ENCODE measurements around the gene ASCL3. TPM values are rescaled to one million over a fixed set of nuclear protein-coding genes. Genes with fewer than 3 reads are reported as not detected.

Gene ASCL3
- total and polyA plus RNA-seq, 4 donors = not detected

DNA sequence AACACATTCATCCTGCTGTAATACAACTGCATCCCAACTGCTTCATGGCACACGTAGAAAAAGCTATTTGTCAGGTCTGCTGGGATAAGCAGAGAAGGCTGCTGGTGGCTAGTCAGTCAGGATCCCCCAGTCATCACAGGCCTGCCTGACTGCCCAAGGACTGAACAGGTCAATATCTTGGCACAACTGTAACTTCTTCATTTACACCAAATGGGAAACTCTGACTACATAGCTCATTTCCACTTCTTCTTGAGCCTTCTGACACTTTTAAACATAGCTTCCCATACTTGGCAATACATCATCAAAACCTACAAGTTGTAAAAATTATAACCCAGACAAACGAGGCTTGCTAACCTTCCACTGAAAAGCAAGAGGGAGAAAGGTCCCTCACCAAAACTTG lies 18.6 kb upstream of the ASCL3 start:
- DNase-seq = no peak
- Histone ChIP-seq H3K36me3 (ENCODE audit: control insufficient read depth in 1 of 2, insufficient read depth in 2 of 2, low read length in 1 of 2) (no peaks in the 10 kb centered on the region), H3K4me3 (ENCODE audit: low read length in 2 of 2) (no peak overlapping the region), H3K9me3 (ENCODE audit: control insufficient read depth, low read length) (no peaks in the 10 kb centered on the region), H3K27ac (ENCODE audit: low read depth in 1 of 2, low read length in 2 of 2) (no peak overlapping the region), H3K27me3 (ENCODE audit: control insufficient read depth in 1 of 2, insufficient read depth in 2 of 2, low read length in 1 of 2) (no peaks in the 10 kb centered on the region), H3K4me1 (ENCODE audit: control insufficient read depth in 1 of 2, insufficient read depth in 2 of 2, low read length in 2 of 2) (peaks cover 0 to 5% of the 10 kb centered on the region in 2 donors)
- intact Hi-C loops (cut with DNase I) = loop anchor here (5.0 to 10.0 kb wide), 3 partner anchors 44 to 277 kb away; partner anchors contain the start of genes RPL27A (in 1 of the 2) and TRIM66 (in 1 of the 2)
- ATAC-seq (ENCODE audit: low FRiP score) = no peak
- WGBS, 2 donors = 44% methylated on average over 2 of the region's 2 CpGs

DNA sequence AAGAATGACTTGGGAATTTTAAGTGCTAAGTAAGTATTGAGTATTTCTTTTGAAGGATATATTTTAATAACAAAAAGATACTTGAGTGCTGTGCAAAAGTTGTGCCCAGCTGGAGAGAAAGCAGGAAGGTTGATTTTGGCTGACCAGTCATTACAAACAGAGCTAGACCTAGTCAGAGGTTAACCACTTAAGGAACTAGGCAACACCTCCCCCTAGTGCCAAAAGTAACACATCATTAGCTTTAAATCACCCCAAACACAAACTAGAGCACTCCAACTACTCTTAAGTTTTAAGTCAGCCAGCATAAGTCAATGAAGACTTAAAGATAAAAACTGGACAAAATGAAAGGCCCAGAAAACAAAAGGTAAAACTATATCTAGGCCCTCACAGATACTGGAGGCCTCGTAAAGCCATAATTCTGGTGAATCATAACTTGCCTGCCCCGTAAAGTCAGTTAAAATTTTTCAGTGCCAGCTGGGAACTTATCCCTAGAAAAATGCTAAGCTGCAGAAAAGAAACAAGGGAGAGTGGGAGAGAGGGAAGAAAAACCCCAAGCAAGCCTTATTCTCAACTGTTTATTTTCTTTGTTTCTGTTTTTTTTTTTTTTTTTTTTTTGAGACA lies 16.8 kb upstream of the ASCL3 start:
- WGBS, 2 donors = 2% methylated on average over 2 of the region's 2 CpGs
- ATAC-seq (ENCODE audit: low FRiP score) (no peak), DNase-seq (no peak)
- H3K4me3 ChIP-seq (ENCODE audit: low read length in 2 of 2) = no peak overlapping the region
- intact Hi-C loops (cut with DNase I) = loop anchor here (2.0 to 10.0 kb wide), 5 partner anchors 42 to 275 kb away; partner anchors contain the start of genes RPL27A (in 1 of the 2) and TRIM66 (in 1 of the 2)
- peaks cover 0 to 5% of the 10 kb centered on the region in 2 donors for H3K4me1 ChIP-seq (ENCODE audit: control insufficient read depth in 1 of 2, insufficient read depth in 2 of 2, low read length in 2 of 2)
- H3K27ac ChIP-seq (ENCODE audit: low read depth in 1 of 2, low read length in 2 of 2) = no peak overlapping the region
- no peaks in the 10 kb centered on the region for H3K9me3 ChIP-seq (ENCODE audit: control insufficient read depth, low read length)
- H3K36me3 ChIP-seq (ENCODE audit: control insufficient read depth in 1 of 2, insufficient read depth in 2 of 2, low read length in 1 of 2) = peaks cover 0 to 5% of the 10 kb centered on the region in 2 donors
- H3K27me3 ChIP-seq (ENCODE audit: control insufficient read depth in 1 of 2, insufficient read depth in 2 of 2, low read length in 1 of 2) = no peaks in the 10 kb centered on the region

DNA sequence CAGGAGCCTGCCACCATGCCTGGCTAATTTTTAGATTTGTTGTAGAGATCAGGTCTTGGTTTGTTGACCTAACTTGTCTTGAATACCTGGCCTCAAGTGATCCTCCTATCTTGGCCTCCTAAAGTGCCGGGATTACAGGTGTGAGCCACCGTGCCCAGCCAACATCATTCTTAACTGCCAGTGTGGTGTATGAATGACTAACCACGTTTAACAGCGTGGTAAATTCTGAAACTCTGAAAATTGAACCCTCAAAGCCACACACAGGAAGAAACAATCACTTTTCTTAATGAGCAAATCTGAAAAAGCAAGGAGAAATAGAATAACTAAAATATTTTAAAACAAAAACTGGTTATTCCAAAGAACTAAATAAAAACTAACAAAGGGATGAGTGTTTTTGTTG lies 14.0 kb upstream of the ASCL3 start:
- no peaks in the 10 kb centered on the region for H3K9me3 ChIP-seq (ENCODE audit: control insufficient read depth, low read length)
- intact Hi-C loops (cut with DNase I) = loop anchor here in 1 of 2 donors (10.0 kb wide), 1 partner anchor 142 kb away; a partner anchor contains a TSS

DNA sequence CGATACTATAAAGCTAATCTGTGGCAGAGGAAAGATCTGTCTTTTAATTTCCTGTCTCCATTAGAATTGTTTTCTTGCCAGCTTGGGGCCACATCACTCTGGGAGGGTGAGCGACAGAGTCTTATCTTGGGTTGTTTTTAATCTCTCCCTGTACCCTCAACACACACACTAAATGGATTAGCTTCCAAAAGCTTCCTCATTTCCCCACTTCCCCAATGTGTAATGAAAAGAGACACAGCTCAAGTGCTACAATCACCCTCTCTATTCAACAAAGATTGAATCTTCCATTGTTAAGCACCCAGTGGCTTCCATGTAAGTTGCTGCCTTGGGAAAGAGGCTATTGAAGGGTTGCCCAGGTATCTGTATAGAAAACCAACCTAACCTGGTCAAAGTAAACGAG lies 6.1 kb upstream of the ASCL3 start:
- H3K36me3 ChIP-seq (ENCODE audit: control insufficient read depth in 1 of 2, insufficient read depth in 2 of 2, low read length in 1 of 2) = peaks cover 4 to 11% of the 10 kb centered on the region in 2 donors
- H3K4me1 ChIP-seq (ENCODE audit: control insufficient read depth in 1 of 2, insufficient read depth in 2 of 2, low read length in 2 of 2) = no peaks in the 10 kb centered on the region
- H3K4me3 ChIP-seq (ENCODE audit: low read length in 2 of 2) = no peak overlapping the region
- H3K27me3 ChIP-seq (ENCODE audit: control insufficient read depth in 1 of 2, insufficient read depth in 2 of 2, low read length in 1 of 2) = no peaks in the 10 kb centered on the region
- WGBS, 2 donors = 77 to 82% methylated on average over 3 of the region's 3 CpGs
- H3K27ac ChIP-seq (ENCODE audit: low read depth in 1 of 2, low read length in 2 of 2) = no peak overlapping the region
- intact Hi-C loops (cut with DNase I) = no loop called here
- DNase-seq = no peak
- ATAC-seq (ENCODE audit: low FRiP score) = no peak
- no peaks in the 10 kb centered on the region for H3K9me3 ChIP-seq (ENCODE audit: control insufficient read depth, low read length)

More for the DNA sequence above, 14.0 kb upstream of the ASCL3 start:
- H3K4me1 ChIP-seq (ENCODE audit: control insufficient read depth in 1 of 2, insufficient read depth in 2 of 2, low read length in 2 of 2) = no peaks in the 10 kb centered on the region
- peaks cover 2 to 5% of the 10 kb centered on the region in 2 donors for H3K36me3 ChIP-seq (ENCODE audit: control insufficient read depth in 1 of 2, insufficient read depth in 2 of 2, low read length in 1 of 2)
- WGBS, 2 donors = 87 to 91% methylated on average over 4 of the region's 4 CpGs
- ATAC-seq (ENCODE audit: low FRiP score) = no peak
- DNase-seq = no peak
- H3K27me3 ChIP-seq (ENCODE audit: control insufficient read depth in 1 of 2, insufficient read depth in 2 of 2, low read length in 1 of 2) = no peaks in the 10 kb centered on the region
- no peak overlapping the region for H3K27ac ChIP-seq (ENCODE audit: low read depth in 1 of 2, low read length in 2 of 2)
- H3K4me3 ChIP-seq (ENCODE audit: low read length in 2 of 2) = no peak overlapping the region

DNA sequence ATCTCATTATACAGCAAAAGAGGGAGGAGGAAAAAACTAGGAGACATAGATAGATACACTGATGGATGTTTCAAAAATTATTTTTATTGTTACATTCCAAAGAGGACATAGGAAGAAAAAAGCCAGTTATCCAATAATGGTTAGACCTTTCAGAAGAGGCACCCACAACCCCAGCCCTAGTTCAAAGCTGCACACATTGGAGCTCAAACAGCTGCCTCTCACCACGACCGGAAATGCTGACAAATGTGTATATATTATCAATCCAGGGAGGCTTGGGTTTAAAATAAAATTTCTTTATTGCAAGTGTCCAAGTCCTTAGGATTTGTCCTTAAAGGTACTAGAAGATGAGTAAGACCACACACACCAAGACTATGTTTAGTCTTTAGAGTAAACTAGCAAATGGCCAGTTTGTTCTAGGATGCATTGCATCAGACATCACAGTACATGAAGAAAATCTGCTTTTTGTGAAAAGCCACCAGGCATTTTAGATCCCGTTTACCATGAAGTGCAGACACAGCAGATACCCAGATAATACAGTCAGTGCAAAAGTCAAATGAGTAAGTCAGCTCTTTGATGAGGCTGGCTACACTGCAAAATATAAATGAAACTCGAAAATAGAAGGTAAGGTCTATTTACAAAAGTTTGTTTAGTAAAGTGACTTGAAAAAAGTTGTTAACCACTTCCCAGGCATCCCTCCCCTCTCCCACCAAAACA lies 4.6 kb upstream of the ASCL3 start:
- H3K4me1 ChIP-seq (ENCODE audit: control insufficient read depth in 1 of 2, insufficient read depth in 2 of 2, low read length in 2 of 2) = no peaks in the 10 kb centered on the region
- no peak for ATAC-seq (ENCODE audit: low FRiP score)
- intact Hi-C loops (cut with DNase I) = no loop called here
- H3K4me3 ChIP-seq (ENCODE audit: low read length in 2 of 2) = no peak overlapping the region
- peaks cover 2 to 11% of the 10 kb centered on the region in 2 donors for H3K36me3 ChIP-seq (ENCODE audit: control insufficient read depth in 1 of 2, insufficient read depth in 2 of 2, low read length in 1 of 2)
- H3K27ac ChIP-seq (ENCODE audit: low read depth in 1 of 2, low read length in 2 of 2) = no peak overlapping the region
- H3K9me3 ChIP-seq (ENCODE audit: control insufficient read depth, low read length) = no peaks in the 10 kb centered on the region
- no peaks in the 10 kb centered on the region for H3K27me3 ChIP-seq (ENCODE audit: control insufficient read depth in 1 of 2, insufficient read depth in 2 of 2, low read length in 1 of 2)
- DNase-seq = no peak
- WGBS, 2 donors = 81 to 82% methylated on average over 4 of the region's 4 CpGs

DNA sequence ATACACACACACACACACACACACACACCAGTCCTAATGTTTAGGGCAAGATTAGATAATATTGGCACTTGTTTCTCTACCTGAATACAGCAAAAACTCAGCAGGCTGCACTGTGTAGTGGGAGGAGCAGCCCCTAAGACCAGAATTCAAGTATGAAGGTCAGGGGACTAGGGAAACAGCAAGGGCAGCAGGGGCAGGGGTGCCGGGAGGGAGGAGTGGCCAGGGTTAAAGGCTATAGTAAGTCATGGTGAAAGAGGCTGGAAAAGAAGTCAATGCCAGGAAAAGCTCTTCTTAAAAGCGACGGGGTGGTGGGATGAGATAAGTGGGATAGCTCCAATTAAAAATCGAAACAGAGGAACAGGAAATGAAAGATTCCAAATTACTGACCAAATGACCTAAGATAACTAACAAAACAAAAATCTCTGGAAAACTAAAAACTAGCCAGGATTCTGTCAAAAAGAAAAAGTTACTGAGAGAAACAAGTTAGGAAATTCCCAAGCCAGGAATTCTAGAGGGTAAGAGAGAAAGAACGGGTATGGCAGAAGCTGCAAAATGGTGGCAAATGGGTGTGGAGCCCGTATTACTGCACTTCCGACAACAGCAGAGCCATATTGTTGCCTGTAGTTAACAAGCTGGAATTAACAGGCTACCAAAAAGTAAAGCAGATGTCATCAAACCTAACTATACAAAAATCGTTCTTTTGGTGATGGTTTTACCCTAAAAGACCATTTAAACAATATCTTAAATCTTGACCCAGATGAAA lies 1.3 kb downstream of the ASCL3 start:
- intact Hi-C loops (cut with DNase I) = no loop called here
- H3K4me3 ChIP-seq (ENCODE audit: low read length in 2 of 2) = no peak overlapping the region
- no peaks in the 10 kb centered on the region for H3K4me1 ChIP-seq (ENCODE audit: control insufficient read depth in 1 of 2, insufficient read depth in 2 of 2, low read length in 2 of 2)
- H3K36me3 ChIP-seq (ENCODE audit: control insufficient read depth in 1 of 2, insufficient read depth in 2 of 2, low read length in 1 of 2) = no peaks in the 10 kb centered on the region
- no peak overlapping the region for H3K27ac ChIP-seq (ENCODE audit: low read depth in 1 of 2, low read length in 2 of 2)
- no peaks in the 10 kb centered on the region for H3K27me3 ChIP-seq (ENCODE audit: control insufficient read depth in 1 of 2, insufficient read depth in 2 of 2, low read length in 1 of 2)
- WGBS, 2 donors = 46 to 51% methylated on average over 8 of the region's 8 CpGs
- ATAC-seq (ENCODE audit: low FRiP score) (no peak), DNase-seq (peak in 1 of 2 donors; percentile 16)
- H3K9me3 ChIP-seq (ENCODE audit: control insufficient read depth, low read length) = no peaks in the 10 kb centered on the region

DNA sequence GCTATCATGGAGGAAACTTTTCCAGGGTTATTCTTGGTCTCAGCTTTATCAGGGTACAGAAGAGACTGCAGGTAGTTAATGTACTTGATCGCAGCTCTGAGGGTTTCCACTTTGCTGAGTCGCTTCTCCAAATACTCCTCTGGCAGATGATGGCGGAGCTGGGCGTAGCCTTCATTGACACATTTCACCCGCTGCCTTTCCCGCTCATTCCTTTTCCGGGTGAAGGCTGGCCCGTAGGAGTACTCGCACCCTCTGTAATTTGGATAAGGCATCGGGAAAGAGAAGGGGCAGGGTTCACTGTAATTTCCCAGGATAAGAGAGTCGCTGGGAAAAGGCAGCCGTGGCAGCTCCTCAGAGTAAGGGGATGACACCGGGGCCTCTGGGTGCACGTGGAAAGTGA lies 5.2 kb downstream of the ASCL3 start:
- Histone ChIP-seq H3K36me3 (ENCODE audit: control insufficient read depth in 1 of 2, insufficient read depth in 2 of 2, low read length in 1 of 2) (no peaks in the 10 kb centered on the region), H3K4me1 (ENCODE audit: control insufficient read depth in 1 of 2, insufficient read depth in 2 of 2, low read length in 2 of 2) (no peaks in the 10 kb centered on the region), H3K9me3 (ENCODE audit: control insufficient read depth, low read length) (no peaks in the 10 kb centered on the region), H3K27ac (ENCODE audit: low read depth in 1 of 2, low read length in 2 of 2) (no peak overlapping the region), H3K4me3 (ENCODE audit: low read length in 2 of 2) (no peak overlapping the region), H3K27me3 (ENCODE audit: control insufficient read depth in 1 of 2, insufficient read depth in 2 of 2, low read length in 1 of 2) (no peaks in the 10 kb centered on the region)
- ATAC-seq (ENCODE audit: low FRiP score) = no peak
- 84 to 89% methylated on average over 14 of the region's 14 CpGs for WGBS, 2 donors
- DNase-seq = no peak
- intact Hi-C loops (cut with DNase I) = no loop called here

DNA sequence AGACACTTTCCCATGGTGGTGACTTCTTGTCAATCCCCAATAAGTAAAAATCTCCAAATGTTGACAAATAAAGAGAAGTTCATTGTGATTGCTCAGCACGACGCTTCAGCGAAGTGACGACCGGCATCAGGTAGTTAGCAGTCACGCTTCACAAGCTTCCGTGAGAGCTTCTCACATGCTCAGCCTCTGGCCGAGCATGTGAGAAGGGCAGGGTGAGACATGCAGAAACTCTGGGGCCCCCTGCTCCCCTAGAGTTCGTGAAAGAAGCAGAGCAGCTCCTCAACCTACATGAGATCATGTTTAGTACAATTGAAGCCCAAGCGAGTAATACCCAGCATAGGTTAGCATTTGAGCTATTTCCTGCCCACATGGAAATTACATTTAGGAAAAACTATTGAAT lies 5.7 kb downstream of the ASCL3 start:
- H3K4me1 ChIP-seq (ENCODE audit: control insufficient read depth in 1 of 2, insufficient read depth in 2 of 2, low read length in 2 of 2) = no peaks in the 10 kb centered on the region
- no peaks in the 10 kb centered on the region for H3K36me3 ChIP-seq (ENCODE audit: control insufficient read depth in 1 of 2, insufficient read depth in 2 of 2, low read length in 1 of 2)
- 83 to 89% methylated on average over 10 of the region's 10 CpGs for WGBS, 2 donors
- DNase-seq (no peak), ATAC-seq (ENCODE audit: low FRiP score) (no peak)
- no peak overlapping the region for H3K4me3 ChIP-seq (ENCODE audit: low read length in 2 of 2)
- H3K9me3 ChIP-seq (ENCODE audit: control insufficient read depth, low read length) = no peaks in the 10 kb centered on the region
- H3K27ac ChIP-seq (ENCODE audit: low read depth in 1 of 2, low read length in 2 of 2) = no peak overlapping the region
- intact Hi-C loops (cut with DNase I) = no loop called here
- H3K27me3 ChIP-seq (ENCODE audit: control insufficient read depth in 1 of 2, insufficient read depth in 2 of 2, low read length in 1 of 2) = no peaks in the 10 kb centered on the region

Data from aorta (tissue), 5 donors.